K562 (cell line): ENCODE measurements around the gene TBC1D17. TPM values are rescaled to one million over a fixed set of nuclear protein-coding genes. Genes with fewer than 3 reads are reported as not detected.

Source experiments
- BMI1 ChIP-seq: fragments of 150-350 bp; IDR thresholded peaks from 2 replicates; pipeline ENCODE4 v1.6.1; 2014; ENCODE audit warnings: low read length
- CBFB ChIP-seq: sonication (generic); formaldehyde crosslinking; IDR thresholded peaks from 2 replicates; pipeline ENCODE4 v1.4.0; 2020; ENCODE audit warnings: mild to moderate bottlenecking, missing genetic modification reagents
- COPS2 ChIP-seq: fragments of 450-650 bp; conservative IDR thresholded peaks from 2 replicates; pipeline ENCODE4 v1.6.1; 2016; ENCODE audit warnings: mild to moderate bottlenecking, moderate library complexity
- DPF2 ChIP-seq: fragments of 450-650 bp; IDR thresholded peaks from 2 replicates; pipeline ENCODE4 v1.6.1; 2016
- EGR1 ChIP-seq: fragments of 450-650 bp; conservative IDR thresholded peaks from 2 replicates; pipeline ENCODE4 v1.6.1; 2017; ENCODE audit warnings: mild to moderate bottlenecking
- ESRRA ChIP-seq: fragments of 450-650 bp; IDR thresholded peaks from 2 replicates; pipeline ENCODE4 v1.6.1; 2014; ENCODE audit warnings: low read depth, mild to moderate bottlenecking, moderate library complexity, borderline replicate concordance
- HDAC2 ChIP-seq: fragments of 450-650 bp; IDR thresholded peaks from 2 replicates; pipeline ENCODE4 v1.6.1; 2016; ENCODE audit warnings: mild to moderate bottlenecking
- IRF2 ChIP-seq: sonication (generic); formaldehyde crosslinking; IDR thresholded peaks from 2 replicates; pipeline ENCODE4 v1.8.1; 2022; ENCODE audit warnings: mild to moderate bottlenecking, missing genetic modification reagents
- MTA2 ChIP-seq: fragments of 450-650 bp; IDR thresholded peaks from 2 replicates; pipeline ENCODE4 v1.6.1; 2016; ENCODE audit warnings: low read depth
- SAP30 ChIP-seq: fragments of 200-600 bp; sonication (generic); IDR thresholded peaks from 2 replicates; pipeline ENCODE4 v1.6.1; 2012; ENCODE audit warnings: borderline replicate concordance, low read depth, mild to moderate bottlenecking, moderate library complexity, low read length, control low read depth, inconsistent platforms; ENCODE audit not compliant: insufficient read depth, poor library complexity, severe bottlenecking
- SNRNP70 ChIP-seq: fragments of 200-400 bp; formaldehyde crosslinking; optimal IDR thresholded peaks from 2 replicates; pipeline ENCODE3; 2017; ENCODE audit warnings: low read depth, low read length
- ZNF175 ChIP-seq: fragments of 200-800 bp; sonication (Bioruptor generic); IDR thresholded peaks from 2 replicates; pipeline ENCODE4 v1.6.1; 2016; ENCODE audit warnings: low read depth, mild to moderate bottlenecking, missing genetic modification characterization, missing compliant biosample characterization
- polyA plus RNA-seq, 8 experiments: library from polyadenylated mRNA; depleted of rRNA in 4 of 8; stranded (reverse) in 5 of 8; unstranded in 3 of 8; fragments of >200 nt; fragmentation: Nextera tagmentation in 2 of 8; fragmentation: Illumina TruSeq in 1 of 8; extraction: Ambion mirVana in 2 of 8; extraction: Trizol in 1 of 8; gene quantifications; 2 replicates each; pipeline versions ENCODE4 v1.2.1 to v1.2.3, GENCODE V29; 2011 to 2014; ENCODE audit warnings: inconsistent platforms in 1 of 8, missing spikeins in 1 of 8
- total RNA-seq, 7 experiments: library from RNA; depleted of rRNA in 6 of 7; stranded (reverse); fragments of >200 nt in 6 of 7; fragmentation: Illumina TruSeq in 2 of 7; extraction: Trizol in 2 of 7; gene quantifications; 2 replicates each; pipeline versions ENCODE4 v1.2.1 to v1.2.3, GENCODE V29; 2011 to 2021; ENCODE audit warnings: low replicate concordance in 1 of 7
- TF ChIP-seq, protein P1 (sequence below): sonication (generic); formaldehyde crosslinking; IDR thresholded peaks from 2 replicates; pipeline ENCODE4 v1.8.1; 2023; ENCODE audit warnings: mild to moderate bottlenecking, missing genetic modification reagents
- TF ChIP-seq, protein P2 (sequence below): fragments of 250-450 bp; sonication (Bioruptor Pico); IDR thresholded peaks from 2 replicates; pipeline ENCODE4 v1.4.0; 2020; ENCODE audit warnings: mild to moderate bottlenecking, moderate library complexity, borderline replicate concordance
- TF ChIP-seq, protein P3 (sequence below): fragments of 450-650 bp; formaldehyde crosslinking; conservative IDR thresholded peaks from 2 replicates; pipeline ENCODE4 v1.4.0; 2022; ENCODE audit warnings: mild to moderate bottlenecking, missing genetic modification characterization
- TF ChIP-seq, protein P4 (sequence below), 2 experiments: IDR thresholded peaks; 2 replicates each; pipeline ENCODE4 v1.6.1; 2011; ENCODE audit warnings: borderline replicate concordance in 1 of 2, control low read depth in 1 of 2, low read depth in 1 of 2, low read length in 1 of 2, mild to moderate bottlenecking in 1 of 2, mixed read lengths in 1 of 2, moderate library complexity in 1 of 2; ENCODE audit not compliant: insufficient read depth in 1 of 2, insufficient read length in 1 of 2, poor library complexity in 1 of 2, severe bottlenecking in 1 of 2; ENCODE audit errors: extremely low read depth in 1 of 2
- TF ChIP-seq, protein P5 (sequence below), 2 experiments: IDR thresholded peaks; 2 replicates each; pipeline ENCODE4 v1.6.1; 2012; ENCODE audit warnings: improper control_type of control experiment in 2 of 2, low read depth in 2 of 2, low read length in 2 of 2, borderline replicate concordance in 1 of 2

TBC1D17 gene
- total and polyA plus RNA-seq, 9 of the 15 experiments (the other 6 are each of a cell fraction or from before 2014, with no cell fraction given), result 0.42 to 16.0 (median 3.8) TPM

DNA sequence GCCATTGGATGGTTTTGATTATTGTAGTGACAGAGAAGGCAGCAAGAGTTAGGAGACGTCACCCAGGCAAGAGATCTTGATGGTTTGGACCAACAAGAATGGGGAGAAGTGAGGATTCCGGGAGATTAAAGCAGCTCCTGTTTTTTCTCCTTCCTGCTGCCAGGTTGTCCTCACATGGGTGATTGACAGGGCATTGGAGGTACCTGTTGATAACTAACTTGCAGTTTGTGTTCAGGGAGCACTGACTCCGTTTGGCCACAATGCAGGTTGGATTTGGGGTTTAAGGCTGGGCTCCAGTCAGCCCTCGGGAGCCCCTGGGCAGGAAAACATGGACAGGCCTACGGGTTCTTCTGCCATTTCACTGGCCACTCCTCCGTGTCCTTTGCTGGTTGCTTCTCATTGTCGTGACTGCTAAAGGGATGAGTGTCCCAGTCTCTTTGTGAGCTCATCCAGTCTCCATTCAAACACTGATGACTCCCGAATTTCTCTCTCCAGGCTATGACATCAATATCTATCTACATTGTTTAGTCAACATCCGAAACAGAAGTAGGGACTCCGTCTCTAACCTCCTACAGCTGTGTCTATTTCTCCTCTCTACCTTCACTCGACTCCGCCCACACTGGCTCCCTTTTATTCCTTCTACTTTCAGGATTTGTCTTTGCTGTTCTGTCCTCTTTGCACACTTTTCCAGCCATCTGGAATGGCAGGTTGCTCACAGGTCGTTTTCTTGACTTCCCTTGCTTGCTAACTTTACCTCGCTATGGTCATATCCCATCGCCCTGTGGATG lies 27.9 kb upstream of the TBC1D17 start (continued):
- TF ChIP-seq, protein P1, sequence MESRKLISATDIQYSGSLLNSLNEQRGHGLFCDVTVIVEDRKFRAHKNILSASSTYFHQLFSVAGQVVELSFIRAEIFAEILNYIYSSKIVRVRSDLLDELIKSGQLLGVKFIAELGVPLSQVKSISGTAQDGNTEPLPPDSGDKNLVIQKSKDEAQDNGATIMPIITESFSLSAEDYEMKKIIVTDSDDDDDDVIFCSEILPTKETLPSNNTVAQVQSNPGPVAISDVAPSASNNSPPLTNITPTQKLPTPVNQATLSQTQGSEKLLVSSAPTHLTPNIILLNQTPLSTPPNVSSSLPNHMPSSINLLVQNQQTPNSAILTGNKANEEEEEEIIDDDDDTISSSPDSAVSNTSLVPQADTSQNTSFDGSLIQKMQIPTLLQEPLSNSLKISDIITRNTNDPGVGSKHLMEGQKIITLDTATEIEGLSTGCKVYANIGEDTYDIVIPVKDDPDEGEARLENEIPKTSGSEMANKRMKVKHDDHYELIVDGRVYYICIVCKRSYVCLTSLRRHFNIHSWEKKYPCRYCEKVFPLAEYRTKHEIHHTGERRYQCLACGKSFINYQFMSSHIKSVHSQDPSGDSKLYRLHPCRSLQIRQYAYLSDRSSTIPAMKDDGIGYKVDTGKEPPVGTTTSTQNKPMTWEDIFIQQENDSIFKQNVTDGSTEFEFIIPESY (CRISPR knock-in tag), result no peak
- TF ChIP-seq BMI1 (no peak), IRF2 (CRISPR knock-in tag) (no peak), SAP30 (no peak), SNRNP70 (no peak), DPF2 (no peak; the same call in 1 of the 2 replicates), MTA2 (0 out of 2 replicates have a peak, but pooled peaks have one; percentile 9), ESRRA (no peak), HDAC2 (no peak), EGR1 (0 out of 2 replicates have a peak, but pooled peaks have one; percentile 18), COPS2 (no peak), ZNF175 (CRISPR knock-in tag) (no peak), CBFB (CRISPR knock-in tag) (no peak; the same call in 1 of the 2 replicates)
- TF ChIP-seq, protein P2, sequence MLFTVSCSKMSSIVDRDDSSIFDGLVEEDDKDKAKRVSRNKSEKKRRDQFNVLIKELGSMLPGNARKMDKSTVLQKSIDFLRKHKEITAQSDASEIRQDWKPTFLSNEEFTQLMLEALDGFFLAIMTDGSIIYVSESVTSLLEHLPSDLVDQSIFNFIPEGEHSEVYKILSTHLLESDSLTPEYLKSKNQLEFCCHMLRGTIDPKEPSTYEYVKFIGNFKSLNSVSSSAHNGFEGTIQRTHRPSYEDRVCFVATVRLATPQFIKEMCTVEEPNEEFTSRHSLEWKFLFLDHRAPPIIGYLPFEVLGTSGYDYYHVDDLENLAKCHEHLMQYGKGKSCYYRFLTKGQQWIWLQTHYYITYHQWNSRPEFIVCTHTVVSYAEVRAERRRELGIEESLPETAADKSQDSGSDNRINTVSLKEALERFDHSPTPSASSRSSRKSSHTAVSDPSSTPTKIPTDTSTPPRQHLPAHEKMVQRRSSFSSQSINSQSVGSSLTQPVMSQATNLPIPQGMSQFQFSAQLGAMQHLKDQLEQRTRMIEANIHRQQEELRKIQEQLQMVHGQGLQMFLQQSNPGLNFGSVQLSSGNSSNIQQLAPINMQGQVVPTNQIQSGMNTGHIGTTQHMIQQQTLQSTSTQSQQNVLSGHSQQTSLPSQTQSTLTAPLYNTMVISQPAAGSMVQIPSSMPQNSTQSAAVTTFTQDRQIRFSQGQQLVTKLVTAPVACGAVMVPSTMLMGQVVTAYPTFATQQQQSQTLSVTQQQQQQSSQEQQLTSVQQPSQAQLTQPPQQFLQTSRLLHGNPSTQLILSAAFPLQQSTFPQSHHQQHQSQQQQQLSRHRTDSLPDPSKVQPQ (CRISPR knock-in tag), result no peak
- TF ChIP-seq, protein P3, sequence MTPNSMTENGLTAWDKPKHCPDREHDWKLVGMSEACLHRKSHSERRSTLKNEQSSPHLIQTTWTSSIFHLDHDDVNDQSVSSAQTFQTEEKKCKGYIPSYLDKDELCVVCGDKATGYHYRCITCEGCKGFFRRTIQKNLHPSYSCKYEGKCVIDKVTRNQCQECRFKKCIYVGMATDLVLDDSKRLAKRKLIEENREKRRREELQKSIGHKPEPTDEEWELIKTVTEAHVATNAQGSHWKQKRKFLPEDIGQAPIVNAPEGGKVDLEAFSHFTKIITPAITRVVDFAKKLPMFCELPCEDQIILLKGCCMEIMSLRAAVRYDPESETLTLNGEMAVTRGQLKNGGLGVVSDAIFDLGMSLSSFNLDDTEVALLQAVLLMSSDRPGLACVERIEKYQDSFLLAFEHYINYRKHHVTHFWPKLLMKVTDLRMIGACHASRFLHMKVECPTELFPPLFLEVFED (CRISPR knock-in tag), result 0 out of 2 replicates have a peak, but pooled peaks have one; percentile 26
- TF ChIP-seq, protein P4, sequence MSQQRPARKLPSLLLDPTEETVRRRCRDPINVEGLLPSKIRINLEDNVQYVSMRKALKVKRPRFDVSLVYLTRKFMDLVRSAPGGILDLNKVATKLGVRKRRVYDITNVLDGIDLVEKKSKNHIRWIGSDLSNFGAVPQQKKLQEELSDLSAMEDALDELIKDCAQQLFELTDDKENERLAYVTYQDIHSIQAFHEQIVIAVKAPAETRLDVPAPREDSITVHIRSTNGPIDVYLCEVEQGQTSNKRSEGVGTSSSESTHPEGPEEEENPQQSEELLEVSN (IDR thresholded peaks at IDR 0.05; ENCODE audit: borderline replicate concordance in 1 of 2, extremely low read depth in 1 of 2, insufficient read depth in 1 of 2, insufficient read length in 1 of 2, low read depth in 1 of 2, low read length in 1 of 2, poor library complexity in 1 of 2, severe bottlenecking in 1 of 2), result no peak
- TF ChIP-seq, protein P5, sequence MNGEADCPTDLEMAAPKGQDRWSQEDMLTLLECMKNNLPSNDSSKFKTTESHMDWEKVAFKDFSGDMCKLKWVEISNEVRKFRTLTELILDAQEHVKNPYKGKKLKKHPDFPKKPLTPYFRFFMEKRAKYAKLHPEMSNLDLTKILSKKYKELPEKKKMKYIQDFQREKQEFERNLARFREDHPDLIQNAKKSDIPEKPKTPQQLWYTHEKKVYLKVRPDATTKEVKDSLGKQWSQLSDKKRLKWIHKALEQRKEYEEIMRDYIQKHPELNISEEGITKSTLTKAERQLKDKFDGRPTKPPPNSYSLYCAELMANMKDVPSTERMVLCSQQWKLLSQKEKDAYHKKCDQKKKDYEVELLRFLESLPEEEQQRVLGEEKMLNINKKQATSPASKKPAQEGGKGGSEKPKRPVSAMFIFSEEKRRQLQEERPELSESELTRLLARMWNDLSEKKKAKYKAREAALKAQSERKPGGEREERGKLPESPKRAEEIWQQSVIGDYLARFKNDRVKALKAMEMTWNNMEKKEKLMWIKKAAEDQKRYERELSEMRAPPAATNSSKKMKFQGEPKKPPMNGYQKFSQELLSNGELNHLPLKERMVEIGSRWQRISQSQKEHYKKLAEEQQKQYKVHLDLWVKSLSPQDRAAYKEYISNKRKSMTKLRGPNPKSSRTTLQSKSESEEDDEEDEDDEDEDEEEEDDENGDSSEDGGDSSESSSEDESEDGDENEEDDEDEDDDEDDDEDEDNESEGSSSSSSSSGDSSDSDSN (IDR thresholded peaks at IDR 0.05; ENCODE audit: borderline replicate concordance in 1 of 2, low read depth in 2 of 2, low read length in 2 of 2), result no peak
